IgD-negative memory B cell (primary cell): Measurements from ENCODE around the gene SHCBP1L. TPM values are rescaled to one million over a fixed set of nuclear protein-coding genes. Genes with fewer than 3 reads are reported as not detected.
A peak's percentile ranks its signal among the peaks of the same experiment; 100 is the strongest.
"Not testable (repeated sequence)": the region's sequence is repeated elsewhere in the genome, so short reads cannot be mapped to it uniquely, and the experiment has no call there.

ENCODE experiments used
- H3K27ac Mint-ChIP-seq, 3 donors: one replicate each; pipeline ENCODE4 v1.8.0; 2020 to 2022; ENCODE audit warnings: mild to moderate bottlenecking in 3 of 3, mixed read lengths in 3 of 3, moderate library complexity in 1 of 3
- H3K27me3 Mint-ChIP-seq: one replicate; pipeline ENCODE4 v1.8.0; 2021; ENCODE audit warnings: mixed read lengths
- H3K36me3 Mint-ChIP-seq: one replicate; pipeline ENCODE4 v1.8.0; 2020; ENCODE audit warnings: mild to moderate bottlenecking, mixed read lengths
- H3K4me1 Mint-ChIP-seq, 3 donors: one replicate each; pipeline ENCODE4 v1.8.0; 2020 to 2022; ENCODE audit warnings: mixed read lengths in 3 of 3, mild to moderate bottlenecking in 1 of 3
- H3K4me3 Mint-ChIP-seq, 4 donors: one replicate each; pipeline ENCODE4 v1.8.0; 2020 to 2022; ENCODE audit warnings: mild to moderate bottlenecking in 4 of 4, mixed read lengths in 4 of 4, moderate library complexity in 3 of 4
- H3K9me3 Mint-ChIP-seq, 3 donors: one replicate each; pipeline ENCODE4 v1.8.0; 2020 to 2021; ENCODE audit warnings: mixed read lengths in 3 of 3, mild to moderate bottlenecking in 1 of 3
- polyA plus RNA-seq: library from polyadenylated mRNA; unstranded; fragments of 300-500 nt; fragmentation: Illumina TruSeq; gene quantifications from one replicate; pipeline ENCODE4 v1.2.3, GENCODE V29; 2021

The SHCBP1L gene
- polyA plus RNA-seq, 1 donor from 2014 or later: not detected

DNA sequence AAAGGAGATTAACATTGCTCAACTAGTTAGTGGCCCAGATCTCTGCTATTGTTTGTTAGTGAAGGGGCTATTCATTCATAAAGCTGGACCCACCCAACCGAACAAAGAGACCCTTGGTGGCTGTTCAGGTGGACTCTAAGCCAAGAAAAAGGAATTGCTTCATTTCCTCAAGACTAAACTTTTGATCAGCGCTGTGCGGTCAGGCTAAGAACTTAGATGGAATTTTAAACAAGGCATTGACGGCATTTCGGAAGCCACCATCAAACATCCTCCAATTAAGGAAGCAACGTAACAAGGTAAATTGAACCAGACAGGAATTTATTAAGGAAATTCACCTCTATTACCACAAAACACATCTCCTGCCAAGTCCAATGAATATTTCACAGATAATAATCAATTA lies 19.9 kb upstream of the SHCBP1L start:
- Mint-ChIP-seq H3K4me1 (no peaks in the 10 kb centered on the region), H3K27ac (no peak overlapping the region), H3K36me3 (no peaks in the 10 kb centered on the region), H3K4me3 (no peak overlapping the region), H3K27me3 (peaks cover 4% of the 10 kb centered on the region), H3K9me3 (no peaks in the 10 kb centered on the region)

DNA sequence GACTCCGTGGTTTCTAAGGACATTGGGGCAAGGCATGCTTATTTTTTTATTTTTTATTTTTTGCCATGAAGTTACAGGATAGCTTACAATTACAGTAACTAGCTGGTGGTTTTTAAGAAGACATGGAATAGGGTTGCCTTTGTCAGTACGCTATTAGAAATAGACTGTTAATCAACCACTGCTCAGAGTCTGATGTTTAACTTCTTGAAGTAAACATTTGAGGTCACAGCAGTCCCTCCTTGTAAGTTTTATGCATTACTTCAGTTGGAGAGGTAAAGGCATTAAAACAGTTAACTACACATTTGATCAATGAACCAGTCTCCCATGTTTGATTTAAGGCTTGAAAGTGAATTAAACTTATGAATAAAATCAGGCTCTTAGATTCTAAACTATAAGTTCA lies 19.3 kb upstream of the SHCBP1L start:
- no peak overlapping the region for H3K4me3 Mint-ChIP-seq
- no peaks in the 10 kb centered on the region for H3K9me3 Mint-ChIP-seq
- no peak overlapping the region for H3K27ac Mint-ChIP-seq
- no peaks in the 10 kb centered on the region for H3K36me3 Mint-ChIP-seq
- H3K4me1 Mint-ChIP-seq: no peaks in the 10 kb centered on the region
- peaks cover 4% of the 10 kb centered on the region for H3K27me3 Mint-ChIP-seq

DNA sequence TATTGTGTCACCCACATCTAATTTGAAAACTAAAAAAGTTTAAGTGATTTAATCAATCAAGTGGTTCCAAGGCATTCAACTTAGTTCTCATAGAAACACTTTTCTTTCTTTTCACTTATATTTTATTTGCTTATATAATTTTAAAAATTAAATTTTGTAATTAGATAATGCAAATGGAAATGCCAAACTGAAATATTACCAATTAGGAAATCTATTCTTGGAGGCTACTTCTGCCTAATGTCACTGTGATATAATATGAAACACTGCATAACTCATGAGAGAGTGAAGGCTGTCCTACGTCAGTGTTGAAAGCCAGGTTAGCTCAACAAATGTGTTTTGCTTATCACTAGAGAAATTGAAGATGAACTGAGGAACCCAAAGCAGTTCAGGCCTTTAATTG lies 18.3 kb upstream of the SHCBP1L start:
- H3K4me3 Mint-ChIP-seq: no peak overlapping the region
- H3K9me3 Mint-ChIP-seq: no peaks in the 10 kb centered on the region
- H3K4me1 Mint-ChIP-seq: no peaks in the 10 kb centered on the region
- H3K27ac Mint-ChIP-seq: no peak overlapping the region
- H3K27me3 Mint-ChIP-seq: peaks cover 4% of the 10 kb centered on the region
- no peaks in the 10 kb centered on the region for H3K36me3 Mint-ChIP-seq

DNA sequence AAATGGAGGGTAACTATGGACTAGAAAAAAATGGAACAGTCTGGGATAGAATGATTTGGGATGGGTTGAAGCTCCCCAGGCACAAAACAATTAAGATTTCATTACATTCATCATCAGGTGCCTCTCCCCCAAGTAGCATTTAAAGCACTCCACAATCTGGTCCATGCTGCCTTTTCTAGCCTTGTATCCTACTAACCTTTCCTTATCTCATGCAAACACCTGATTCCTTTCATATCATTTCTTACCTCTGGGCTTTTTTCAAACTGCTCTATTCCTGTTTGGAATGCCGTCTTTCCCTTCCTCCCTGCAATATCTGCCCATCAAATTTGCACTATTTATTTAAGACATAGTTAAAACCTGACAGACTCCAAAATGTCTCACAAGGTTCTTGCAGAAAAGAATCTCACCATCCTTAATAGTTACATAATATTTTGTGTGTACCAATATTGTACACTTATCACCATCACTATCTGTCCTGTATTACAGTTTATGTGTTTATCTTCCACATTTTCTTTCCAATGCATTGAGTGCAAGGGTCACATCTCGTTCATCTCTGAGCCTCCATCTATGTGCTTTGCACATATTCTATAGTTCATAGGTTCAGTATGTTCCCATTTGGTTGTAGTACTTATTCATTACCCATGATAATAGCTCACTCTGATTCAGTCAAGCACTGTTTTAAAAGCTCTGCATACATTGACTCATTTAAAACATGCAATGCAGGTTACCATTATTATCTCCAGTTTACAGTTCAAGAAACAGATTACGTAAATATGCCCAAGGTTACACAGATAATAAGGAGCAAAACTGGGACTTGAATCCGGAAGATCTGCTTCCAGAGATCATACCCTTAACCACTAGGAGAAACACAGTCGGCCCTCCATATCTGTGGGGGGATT lies 16.1 kb upstream of the SHCBP1L start:
- no peaks in the 10 kb centered on the region for H3K9me3 Mint-ChIP-seq
- H3K4me3 Mint-ChIP-seq: no peak overlapping the region
- no peaks in the 10 kb centered on the region for H3K4me1 Mint-ChIP-seq
- no peaks in the 10 kb centered on the region for H3K36me3 Mint-ChIP-seq
- peaks cover 2% of the 10 kb centered on the region for H3K27me3 Mint-ChIP-seq
- H3K27ac Mint-ChIP-seq: no peak overlapping the region

DNA sequence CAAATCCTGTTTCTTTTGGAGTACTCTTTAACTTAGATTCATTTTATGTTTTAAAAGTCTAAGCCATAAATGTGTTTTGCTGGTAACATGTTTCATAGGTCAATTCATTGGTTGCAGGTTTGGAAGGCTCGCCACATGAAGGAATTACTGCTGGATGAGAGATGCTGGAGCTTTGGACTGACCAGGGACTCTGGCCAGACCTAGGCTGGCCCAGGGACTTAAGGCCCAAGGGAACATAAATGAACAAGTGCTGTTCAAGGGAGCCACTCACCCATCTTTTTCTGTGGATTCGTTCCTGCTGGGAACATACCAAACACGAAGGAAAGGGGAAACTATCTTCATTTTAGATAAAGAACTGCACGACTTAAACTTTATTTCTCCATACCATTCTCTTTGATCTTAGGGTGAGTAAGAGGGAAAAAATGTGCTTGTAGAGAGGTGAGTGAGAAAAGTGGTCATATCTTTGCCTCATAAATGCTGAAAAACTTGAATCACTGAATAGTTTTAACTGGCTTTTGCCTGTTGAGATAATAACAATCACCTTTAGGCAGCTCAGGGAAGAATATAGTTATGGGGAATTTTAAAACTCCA lies 15.3 kb upstream of the SHCBP1L start:
- Mint-ChIP-seq H3K36me3 (no peaks in the 10 kb centered on the region), H3K27me3 (peaks cover 2% of the 10 kb centered on the region), H3K27ac (no peak overlapping the region), H3K9me3 (no peaks in the 10 kb centered on the region), H3K4me1 (no peaks in the 10 kb centered on the region), H3K4me3 (no peak overlapping the region)

DNA sequence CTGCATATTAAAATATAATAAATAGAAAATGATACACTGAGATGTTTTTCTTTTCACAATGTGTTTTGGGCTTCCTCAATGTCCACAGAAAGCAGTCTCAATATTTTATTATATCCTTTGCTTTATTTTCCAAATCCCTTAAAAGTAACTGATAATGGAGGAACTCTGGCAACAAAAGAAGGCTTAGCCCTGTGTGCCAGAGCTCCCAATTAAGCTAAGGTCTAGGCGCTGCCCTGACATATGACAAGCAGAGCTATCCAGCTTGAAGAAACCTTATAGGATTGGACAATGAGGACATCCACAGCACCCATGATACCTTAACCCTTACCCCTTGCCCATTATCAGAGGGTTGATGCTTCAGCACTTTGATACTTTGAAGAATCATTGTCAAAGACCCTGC lies 12.9 kb upstream of the SHCBP1L start:
- Mint-ChIP-seq H3K4me3 (no peak overlapping the region), H3K4me1 (peaks cover 6 to 7% (median 6%) of the 10 kb centered on the region in 3 donors), H3K9me3 (no peaks in the 10 kb centered on the region), H3K27ac (no peak overlapping the region), H3K36me3 (no peaks in the 10 kb centered on the region), H3K27me3 (no peaks in the 10 kb centered on the region)

DNA sequence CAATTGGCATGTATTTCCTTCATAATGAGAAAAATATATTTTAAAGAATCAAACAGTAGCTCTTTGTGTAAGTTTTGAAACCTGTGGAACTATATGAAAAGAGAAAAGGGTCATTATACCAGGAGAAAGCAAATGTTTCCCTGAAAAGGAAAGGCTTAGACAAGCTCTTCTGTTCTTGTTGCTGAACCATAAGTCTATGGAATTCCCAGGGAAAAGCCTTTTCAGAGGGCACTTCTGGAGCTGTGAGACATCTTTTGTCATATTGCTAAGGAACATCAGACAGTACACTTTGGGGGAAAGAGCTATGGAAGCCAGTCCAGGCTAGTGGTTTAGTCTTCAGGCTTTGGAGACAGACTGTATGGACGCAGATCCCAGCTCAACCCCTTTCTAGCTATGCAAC lies 12.1 kb upstream of the SHCBP1L start:
- Mint-ChIP-seq H3K36me3 (no peaks in the 10 kb centered on the region), H3K4me1 (peaks cover 6 to 7% (median 6%) of the 10 kb centered on the region in 3 donors), H3K27ac (no peak overlapping the region), H3K9me3 (no peaks in the 10 kb centered on the region), H3K27me3 (no peaks in the 10 kb centered on the region), H3K4me3 (no peak overlapping the region)

DNA sequence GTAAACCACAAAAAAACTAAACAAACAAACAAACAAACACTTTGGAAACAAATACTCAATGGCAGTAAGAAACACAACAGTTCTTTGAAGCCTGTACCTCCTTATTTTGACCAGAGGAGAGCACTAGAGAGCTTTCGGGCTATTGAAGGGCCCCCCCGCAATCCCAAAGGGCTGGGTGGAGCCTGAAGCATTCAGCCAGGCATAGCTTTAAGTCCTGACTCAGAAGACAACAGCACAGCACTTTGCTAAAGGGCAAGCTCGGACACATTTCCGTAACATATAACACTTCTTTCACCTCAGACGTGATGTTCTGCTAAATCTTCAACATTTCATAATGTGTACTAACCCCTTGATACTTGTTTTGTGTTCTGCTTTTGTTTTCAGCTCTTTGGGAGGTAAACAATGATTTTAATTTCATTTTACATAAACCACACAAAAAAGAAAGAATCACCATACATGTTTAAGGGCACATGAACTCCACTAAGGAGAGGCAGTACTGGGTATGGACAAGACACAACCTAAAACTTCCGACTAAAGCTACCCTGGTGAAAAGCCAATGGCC lies 9.7 kb upstream of the SHCBP1L start:
- Mint-ChIP-seq H3K9me3 (peaks cover 0 to 3% (median 0%) of the 10 kb centered on the region in 3 donors), H3K27me3 (no peaks in the 10 kb centered on the region), H3K4me3 (peak overlapping the region in 2 of 4 donors; percentile 82 to 86), H3K36me3 (no peaks in the 10 kb centered on the region), H3K27ac (no peak overlapping the region), H3K4me1 (peaks cover 6 to 7% (median 6%) of the 10 kb centered on the region in 3 donors)

DNA sequence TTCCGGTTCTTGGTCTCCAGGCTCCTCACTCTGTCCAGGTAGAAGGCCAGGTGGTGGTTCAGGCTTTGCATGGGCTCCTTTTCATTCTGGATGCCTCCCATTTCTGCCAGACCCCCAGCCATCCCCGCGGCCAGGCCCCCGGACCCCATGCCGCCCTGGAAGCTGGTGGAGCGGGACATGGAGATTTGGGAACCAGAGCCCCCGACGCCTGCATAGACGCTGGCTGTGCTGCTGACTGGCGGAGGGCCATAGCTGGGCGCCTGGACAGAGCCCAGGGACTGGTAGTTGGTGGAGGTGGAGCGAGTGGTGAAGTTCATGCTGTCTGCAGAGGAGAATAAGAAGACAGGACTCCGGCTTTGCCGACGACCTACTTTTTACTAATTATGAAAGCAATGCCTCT lies 7.1 kb upstream of the SHCBP1L start:
- Mint-ChIP-seq H3K27ac (no peak overlapping the region), H3K36me3 (peaks cover 2% of the 10 kb centered on the region), H3K4me1 (peaks cover 6 to 7% (median 6%) of the 10 kb centered on the region in 3 donors), H3K27me3 (peaks cover 3% of the 10 kb centered on the region), H3K4me3 (no peak overlapping the region), H3K9me3 (peaks cover 0 to 3% (median 3%) of the 10 kb centered on the region in 3 donors)

DNA sequence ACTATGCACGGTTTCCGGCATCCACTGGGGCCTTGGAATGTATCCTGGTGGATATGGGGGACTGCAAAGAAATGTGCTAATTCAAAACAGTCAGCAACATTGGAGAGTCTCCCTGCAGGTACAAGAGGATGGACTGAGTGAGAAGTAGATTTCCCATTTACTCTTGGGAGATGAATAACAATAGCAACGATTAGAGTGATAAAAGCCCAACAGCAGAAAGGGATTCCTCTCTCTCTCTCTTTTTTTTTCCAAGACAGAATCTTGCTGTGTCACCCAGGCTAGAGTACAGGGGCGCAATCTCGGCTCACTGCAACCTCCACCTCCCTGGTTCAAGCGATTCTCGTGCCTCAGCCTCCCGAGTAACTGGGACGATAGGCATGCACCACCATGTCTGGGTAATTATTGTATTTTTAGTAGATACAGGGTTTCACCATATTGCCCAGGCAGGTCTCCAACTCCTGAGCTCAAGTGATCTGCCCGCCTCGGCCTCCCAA lies 5.0 kb upstream of the SHCBP1L start:
- Mint-ChIP-seq H3K27me3 (peaks cover 3% of the 10 kb centered on the region), H3K27ac (no peak overlapping the region), H3K9me3 (peaks cover 0 to 3% (median 3%) of the 10 kb centered on the region in 3 donors), H3K36me3 (peaks cover 2% of the 10 kb centered on the region), H3K4me3 (no peak overlapping the region), H3K4me1 (peaks cover 4 to 6% (median 5%) of the 10 kb centered on the region in 3 donors)

DNA sequence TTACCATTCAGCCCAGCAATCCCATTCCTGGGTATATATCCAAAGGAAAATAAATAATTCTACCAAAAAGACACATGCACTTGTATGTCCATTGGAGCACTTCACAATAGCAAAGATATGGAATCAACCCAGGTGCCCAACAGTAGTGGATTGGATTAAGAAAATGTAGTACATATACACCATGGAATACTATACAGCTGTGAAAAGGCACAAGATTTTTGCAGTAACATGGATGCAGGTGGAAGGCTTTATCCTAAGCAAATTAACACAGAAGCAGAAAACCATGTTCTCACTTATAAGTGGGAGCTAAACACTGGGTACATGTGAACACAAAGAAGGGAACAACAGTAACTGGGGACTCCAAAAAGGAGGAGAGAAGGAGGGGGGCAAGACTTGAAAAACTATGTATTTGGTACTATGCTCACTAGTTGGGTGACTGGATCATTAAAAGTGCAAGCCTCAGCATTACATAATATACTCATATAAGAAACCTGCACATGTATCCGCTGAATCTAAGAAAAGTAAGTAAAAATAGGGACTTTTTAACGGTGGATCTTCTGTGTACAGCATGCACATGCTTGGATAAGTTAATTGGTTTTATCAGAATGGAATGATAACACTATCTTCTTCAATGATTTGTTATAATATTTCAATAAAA lies 3.9 kb upstream of the SHCBP1L start:
- Mint-ChIP-seq H3K4me3 (no peak overlapping the region), H3K27me3 (peaks cover 8% of the 10 kb centered on the region), H3K27ac (no peak overlapping the region), H3K4me1 (peaks cover 0 to 1% (median 0%) of the 10 kb centered on the region in 3 donors), H3K9me3 (peaks cover 0 to 3% (median 3%) of the 10 kb centered on the region in 3 donors), H3K36me3 (peaks cover 2% of the 10 kb centered on the region)

DNA sequence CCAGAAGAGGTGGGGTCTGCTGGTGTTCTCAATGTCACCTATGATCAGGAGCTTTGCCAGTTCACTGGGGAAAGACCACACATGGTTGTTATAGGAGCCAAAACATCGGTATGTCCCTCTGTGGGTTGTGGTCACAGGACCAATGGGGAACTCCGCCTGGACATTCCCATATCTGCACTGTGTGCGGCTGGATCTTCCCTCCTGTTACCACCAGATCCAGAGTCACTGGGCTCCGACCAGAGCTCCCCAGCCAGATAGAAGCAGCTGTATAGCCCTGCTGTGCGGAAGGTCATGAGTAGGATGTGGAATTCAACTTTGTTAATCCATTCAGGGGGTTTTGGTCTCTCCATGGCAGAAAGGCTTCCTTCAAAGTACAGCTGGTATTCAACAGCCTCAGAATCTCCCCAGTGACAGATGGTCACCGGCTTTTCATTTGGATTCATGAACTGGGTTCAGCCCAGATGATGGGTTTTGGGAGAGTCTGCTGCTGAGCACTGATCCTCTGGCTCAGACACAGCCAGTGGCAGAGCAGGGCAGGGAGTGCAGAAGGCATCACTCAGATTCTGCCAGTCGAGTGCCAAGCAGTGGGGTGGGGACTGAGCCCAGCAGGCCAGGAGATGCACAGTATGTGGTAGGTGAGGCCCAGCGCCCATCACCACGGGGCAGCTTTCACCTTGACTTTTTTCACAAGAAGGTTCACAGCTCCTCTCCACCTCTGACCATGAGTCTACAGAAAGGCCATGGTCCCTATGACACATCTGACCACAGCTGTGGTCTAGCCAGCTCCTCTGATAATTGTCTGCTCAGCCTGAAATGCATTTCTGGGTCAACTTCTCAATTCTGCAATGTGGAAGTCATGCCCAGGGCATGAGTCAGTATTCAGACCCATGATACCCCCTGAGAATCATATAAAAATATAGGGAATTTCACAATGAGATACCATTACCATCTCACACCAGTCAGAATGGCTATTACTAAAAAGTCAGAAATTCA lies 2.9 kb upstream of the SHCBP1L start:
- H3K4me1 Mint-ChIP-seq: peaks cover 0 to 1% (median 0%) of the 10 kb centered on the region in 3 donors
- H3K9me3 Mint-ChIP-seq: peaks cover 0 to 3% (median 3%) of the 10 kb centered on the region in 3 donors
- H3K27ac Mint-ChIP-seq: no peak overlapping the region
- peaks cover 10% of the 10 kb centered on the region for H3K27me3 Mint-ChIP-seq
- H3K4me3 Mint-ChIP-seq: no peak overlapping the region
- peaks cover 2% of the 10 kb centered on the region for H3K36me3 Mint-ChIP-seq

DNA sequence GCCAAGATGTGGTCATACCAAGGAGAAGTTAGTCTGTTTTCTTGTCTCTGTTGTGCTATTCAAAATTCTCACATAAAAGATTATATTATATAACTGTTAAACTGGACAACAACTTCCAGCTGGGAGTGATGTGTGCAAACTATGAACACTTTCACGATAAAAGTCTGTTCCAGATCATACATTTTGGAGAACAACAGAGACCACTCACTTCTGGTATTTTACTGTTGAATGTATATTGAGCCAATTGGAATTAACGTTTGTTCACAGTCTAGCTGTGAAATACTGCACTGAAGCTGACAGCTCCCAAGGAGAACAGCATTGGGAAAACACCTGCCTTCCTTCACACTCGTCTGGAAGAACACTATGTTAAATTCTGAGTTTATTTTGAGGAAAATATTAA lies 860 bp upstream of the SHCBP1L start:
- Mint-ChIP-seq H3K36me3 (peaks cover 2% of the 10 kb centered on the region), H3K9me3 (peaks cover 0 to 3% (median 0%) of the 10 kb centered on the region in 3 donors), H3K4me3 (no peak overlapping the region), H3K27me3 (peaks cover 10% of the 10 kb centered on the region), H3K27ac (no peak overlapping the region), H3K4me1 (peaks cover 0 to 1% (median 0%) of the 10 kb centered on the region in 3 donors)

DNA sequence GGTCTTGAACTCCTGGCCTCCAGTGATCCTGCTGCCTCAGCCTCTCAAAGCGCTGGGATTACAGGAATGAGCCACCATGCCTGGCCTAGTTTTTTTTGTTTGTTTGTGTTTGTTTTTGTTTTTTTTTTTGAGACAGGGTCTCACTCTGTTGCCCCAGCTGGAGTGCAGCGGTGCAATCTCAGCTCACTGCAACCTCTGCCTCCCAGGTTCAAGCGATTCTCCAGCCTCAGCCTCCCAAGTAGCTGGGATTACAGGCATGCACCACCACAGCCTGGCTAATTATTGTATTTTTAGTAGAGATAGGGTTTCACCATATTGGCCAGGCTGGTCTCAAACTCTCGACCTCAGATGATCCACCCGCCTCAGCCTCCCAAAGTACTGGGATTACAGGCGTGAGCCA lies 9.6 kb downstream of the SHCBP1L start:
- not testable (repeated sequence) for H3K9me3 Mint-ChIP-seq, H3K36me3 Mint-ChIP-seq, H3K27me3 Mint-ChIP-seq, H3K4me1 Mint-ChIP-seq, H3K4me3 Mint-ChIP-seq, H3K27ac Mint-ChIP-seq
